Loucy (cell line): ENCODE measurements around the gene MDN1.

Experiments used
- CTCF ChIP-seq: fragments of 200-600 bp; sonication (generic); conservative IDR thresholded peaks from 2 replicates; pipeline ENCODE4 v1.5.1; 2014; ENCODE audit warnings: mild to moderate bottlenecking, antibody characterized with exemption, low read length
- EZH2phosphoT487 ChIP-seq: fragments of 200-600 bp; IDR thresholded peaks from 2 replicates; pipeline ENCODE4 v1.6.1; 2018; ENCODE audit warnings: antibody characterized with exemption, mild to moderate bottlenecking, moderate library complexity, borderline replicate concordance

- TF ChIP-seq CTCF (no peak), EZH2phosphoT487 (no peak)
Measured at GRCh38 chr6:89703292-89703691, 116.3 kb downstream of the MDN1 start.
